Fibroblast of pulmonary artery (primary cell): ENCODE data around the gene POMT2.

Experiments used
- DNase-seq: peaks from one replicate; pipeline ENCODE4 v3.0.0-alpha.2; 2010; ENCODE audit warnings: low read depth
- H3K4me3 ChIP-seq: replicated peaks from 2 replicates; pipeline ENCODE4 v1.5.1; 2011; ENCODE audit warnings: low read depth, mild to moderate bottlenecking, control low read depth, low read length, moderate library complexity
- CTCF ChIP-seq: IDR thresholded peaks from 2 replicates; pipeline ENCODE4 v1.5.1; 2011; ENCODE audit warnings: mild to moderate bottlenecking, control low read depth, low read length, inconsistent platforms; ENCODE audit errors: missing control alignments

POMT2 gene

GRCh38 chr14:77264466-77265186 lies 56.1 kb downstream of the POMT2 start:
- no peak for TF ChIP-seq CTCF
- no peak overlapping the region for H3K4me3 ChIP-seq
- DNase-seq = no peak

GRCh38 chr14:77260631-77261030 lies 60.1 kb downstream of the POMT2 start:
- no peak overlapping the region for H3K4me3 ChIP-seq
- no peak for DNase-seq
- TF ChIP-seq CTCF = no peak

GRCh38 chr14:77260199-77260598 lies 60.5 kb downstream of the POMT2 start:
- TF ChIP-seq CTCF = no peak
- no peak overlapping the region for H3K4me3 ChIP-seq
- no peak for DNase-seq

- H3K4me3 ChIP-seq = no peak overlapping the region
- no peak for TF ChIP-seq CTCF
- no peak for DNase-seq
These were observed 61.5 kb downstream of the POMT2 start for GRCh38 chr14:77259025-77259715.

GRCh38 chr14:77258566-77258965 lies 62.1 kb downstream of the POMT2 start:
- no peak for TF ChIP-seq CTCF
- no peak for DNase-seq

GRCh38 chr14:77257700-77258099 lies 63.0 kb downstream of the POMT2 start:
- no peak overlapping the region for H3K4me3 ChIP-seq
- TF ChIP-seq CTCF = no peak
- DNase-seq = no peak

More at GRCh38 chr14:77258566-77258965, 62.1 kb downstream of the POMT2 start:
- H3K4me3 ChIP-seq = no peak overlapping the region

GRCh38 chr14:77256694-77257093 lies 64.0 kb downstream of the POMT2 start:
- no peak overlapping the region for H3K4me3 ChIP-seq
- TF ChIP-seq CTCF = no peak
- no peak for DNase-seq
